DMS79 treated with DMSO at 0.1 percent for 48 hours (cell line): ENCODE data around the gene ARMC2.
"Not testable (repeated sequence)": the region's sequence is repeated elsewhere in the genome, so short reads cannot be mapped to it uniquely, and the experiment has no call there.

Experiments
- DNase-seq: peaks from one replicate; lab custom pipeline; 2025; lab: John Stamatoyannopoulos, UW

Gene ARMC2

DNA sequence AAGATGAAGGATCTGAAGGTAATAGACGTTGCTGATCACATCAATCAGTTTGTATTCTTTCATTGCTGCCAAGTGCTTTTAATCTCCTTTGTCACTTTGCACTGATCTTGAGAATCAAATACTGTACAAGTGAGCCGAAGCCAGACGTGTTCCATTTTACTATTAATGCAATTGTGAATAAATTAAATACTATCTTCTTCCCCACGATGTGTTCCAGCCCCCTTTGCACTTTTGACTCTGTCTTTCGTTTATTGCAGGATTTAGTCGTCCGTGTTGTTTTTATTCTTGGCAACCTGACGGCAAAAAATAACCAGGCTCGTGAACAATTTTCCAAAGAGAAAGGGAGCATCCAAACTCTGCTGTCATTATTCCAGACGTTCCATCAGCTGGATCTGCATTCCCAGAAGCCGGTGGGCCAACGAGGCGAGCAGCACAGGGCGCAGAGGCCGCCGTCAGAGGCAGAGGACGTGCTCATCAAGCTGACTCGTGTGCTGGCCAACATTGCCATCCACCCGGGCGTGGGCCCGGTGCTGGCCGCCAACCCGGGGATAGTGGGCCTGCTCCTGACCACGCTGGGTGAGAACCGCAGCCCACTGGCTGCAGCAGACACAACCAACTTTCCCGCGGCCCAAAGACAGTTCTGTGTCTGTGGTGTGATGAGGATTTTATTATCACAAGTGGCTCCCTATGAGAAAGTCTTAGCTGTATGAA, 104.7 kb downstream of the ARMC2 start:
- no peak for DNase-seq

DNA sequence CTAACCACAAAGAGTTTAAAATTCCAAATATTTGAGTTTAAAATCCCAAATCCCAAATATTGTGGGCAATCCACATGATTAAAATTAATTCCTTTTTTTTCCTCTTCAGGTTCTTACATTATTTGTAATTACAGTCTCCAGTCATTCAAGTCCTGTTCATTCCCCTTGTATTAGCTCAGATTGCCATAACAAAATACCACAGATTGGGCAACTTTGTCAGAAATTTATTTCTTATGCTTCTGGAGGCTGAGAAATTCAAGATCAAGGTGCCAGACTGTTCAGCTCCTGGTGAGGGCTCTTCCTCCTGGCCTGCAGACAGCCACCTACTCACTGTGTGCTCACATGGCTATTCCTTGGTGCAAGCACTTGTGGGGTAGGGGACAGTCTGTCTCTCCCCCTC, 105.5 kb downstream of the ARMC2 start:
- DNase-seq = no peak

DNA sequence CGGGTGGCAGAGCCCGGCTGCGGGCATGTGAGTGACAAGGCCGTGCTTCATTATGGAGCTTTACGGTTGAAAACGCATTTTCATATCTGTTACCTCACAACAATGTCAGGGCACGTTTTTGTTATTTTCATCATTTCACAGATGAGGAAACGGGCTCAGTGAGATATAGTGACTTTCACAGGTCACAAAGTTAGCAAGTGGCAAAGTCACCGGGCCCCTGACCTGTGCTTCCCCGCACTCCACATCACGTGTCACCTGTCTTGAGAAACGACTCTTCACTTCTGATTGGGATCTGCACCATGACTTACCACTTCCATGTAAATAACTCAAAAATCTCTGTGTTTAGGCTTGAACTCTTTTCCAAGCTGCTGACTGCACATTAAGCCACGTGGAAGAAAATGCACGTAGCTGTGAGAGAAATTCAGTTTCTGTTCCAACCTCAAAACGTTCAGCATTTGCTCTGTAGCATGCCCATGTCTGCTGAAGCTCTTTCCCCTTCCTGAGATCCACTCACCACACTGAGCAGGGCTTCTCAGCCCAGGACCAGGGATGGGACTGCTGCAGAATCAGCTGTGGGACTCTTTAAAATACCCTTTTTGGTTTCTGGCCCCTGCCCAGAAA, 107.2 kb downstream of the ARMC2 start:
- no peak for DNase-seq

DNA sequence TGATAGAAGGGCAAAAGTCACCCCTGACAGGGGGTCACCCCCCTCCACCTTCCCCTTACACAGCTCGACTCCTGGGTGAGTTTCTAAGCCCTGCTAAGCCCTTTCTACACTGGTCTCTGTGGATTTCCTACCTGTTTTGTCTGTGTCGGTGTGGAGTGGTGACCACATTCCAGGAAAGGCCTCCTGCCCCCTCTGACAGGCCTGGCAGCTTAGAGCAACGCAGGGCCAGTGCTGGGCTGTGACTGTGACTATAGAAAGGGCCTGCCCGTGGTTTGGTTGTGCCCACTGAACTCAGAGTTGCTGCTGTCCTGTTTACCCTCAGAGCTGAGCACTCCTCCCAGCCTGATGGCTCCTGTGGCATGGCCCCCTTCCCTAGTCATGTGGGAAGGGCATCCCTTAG, 109.0 kb downstream of the ARMC2 start:
- no peak for DNase-seq

DNA sequence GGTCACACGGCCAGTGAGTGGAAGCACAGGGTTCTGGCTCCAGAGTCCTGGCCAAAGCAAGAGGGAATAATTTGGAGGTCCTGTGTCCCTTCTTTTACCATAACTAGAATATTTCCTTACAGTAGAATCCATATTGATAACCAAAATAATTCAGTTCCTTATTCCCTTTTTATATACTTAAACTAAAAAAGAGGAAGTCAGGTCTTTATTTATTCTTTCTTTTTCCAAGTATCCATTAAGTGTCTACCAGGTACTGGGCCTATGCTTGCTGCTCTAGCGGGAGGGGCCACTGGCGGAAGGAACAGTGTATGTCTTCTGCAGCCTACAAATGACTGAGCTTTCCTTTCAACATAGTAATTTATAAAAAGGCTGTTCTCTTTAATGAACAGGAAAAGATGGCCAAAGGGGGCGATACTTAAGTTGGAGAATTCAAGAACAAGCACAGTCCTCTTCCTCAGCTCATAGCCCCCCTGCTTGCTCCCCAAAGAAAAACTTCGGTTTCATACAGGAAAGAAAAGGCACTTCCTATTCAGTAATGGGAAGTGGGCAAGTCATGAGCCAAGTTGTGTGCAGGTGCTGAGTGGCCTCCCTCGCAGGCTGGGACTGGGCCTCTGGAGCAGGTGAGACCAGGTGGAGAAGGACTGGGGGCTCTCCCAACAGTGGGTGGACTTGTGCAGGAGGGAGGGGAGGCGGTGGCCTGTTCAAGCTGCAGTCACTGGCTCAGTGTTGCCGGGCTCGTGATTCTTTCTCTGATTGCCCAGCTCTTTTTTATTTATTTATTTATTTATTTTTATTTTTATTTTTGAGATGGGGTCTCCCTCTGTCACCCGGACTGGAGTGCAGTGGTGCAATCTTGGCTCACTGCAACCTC, 110.9 kb downstream of the ARMC2 start:
- DNase-seq = no peak

DNA sequence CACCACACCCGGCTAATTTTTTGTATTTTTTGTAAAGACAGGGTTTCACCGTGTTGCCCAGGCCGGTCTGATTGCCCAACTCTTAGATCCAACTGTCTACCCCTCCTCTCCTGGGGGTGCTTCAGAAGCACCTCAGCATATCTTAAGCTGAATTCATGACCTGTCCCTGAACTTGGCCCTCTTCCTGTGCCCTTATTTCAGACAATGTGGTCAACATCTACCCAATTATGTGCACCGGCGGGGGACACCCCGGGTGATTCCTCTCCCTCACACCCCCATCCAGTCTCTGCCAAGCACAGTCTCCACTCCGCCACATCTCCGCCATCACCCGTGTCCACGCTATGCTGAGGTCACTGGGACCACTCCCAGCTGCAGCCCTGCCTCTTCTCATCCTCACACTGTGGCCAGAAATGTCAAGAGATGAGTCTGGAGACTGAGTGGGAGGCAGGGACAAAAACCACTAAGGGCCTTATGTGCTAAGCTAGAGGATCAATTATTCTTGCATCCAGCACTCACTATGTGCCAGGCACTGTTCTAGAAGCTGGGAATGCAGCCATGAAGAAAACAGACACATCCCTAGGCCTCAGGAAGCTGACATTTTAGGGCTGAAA, 111.9 kb downstream of the ARMC2 start:
- DNase-seq = no peak

DNA sequence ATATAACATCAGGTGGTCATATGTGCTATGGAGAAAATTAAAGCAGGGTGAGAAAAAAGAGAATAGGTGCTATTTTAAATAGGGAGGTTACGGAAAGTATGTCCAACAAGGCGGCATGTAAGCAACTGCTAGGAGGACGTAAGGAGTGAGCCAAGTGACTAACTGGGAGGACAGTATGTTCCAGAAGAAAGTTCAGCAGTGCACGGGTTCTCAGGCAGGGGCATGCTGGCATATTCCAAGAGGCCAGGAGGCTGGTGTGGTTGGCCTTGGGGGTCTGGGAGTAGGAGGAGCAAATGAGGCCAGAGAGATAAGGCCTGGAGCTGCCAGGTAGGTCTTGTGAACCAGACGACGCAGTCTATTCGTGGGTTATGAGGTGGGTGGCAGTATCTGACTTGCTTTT, 112.4 kb downstream of the ARMC2 start:
- DNase-seq = no peak

DNA sequence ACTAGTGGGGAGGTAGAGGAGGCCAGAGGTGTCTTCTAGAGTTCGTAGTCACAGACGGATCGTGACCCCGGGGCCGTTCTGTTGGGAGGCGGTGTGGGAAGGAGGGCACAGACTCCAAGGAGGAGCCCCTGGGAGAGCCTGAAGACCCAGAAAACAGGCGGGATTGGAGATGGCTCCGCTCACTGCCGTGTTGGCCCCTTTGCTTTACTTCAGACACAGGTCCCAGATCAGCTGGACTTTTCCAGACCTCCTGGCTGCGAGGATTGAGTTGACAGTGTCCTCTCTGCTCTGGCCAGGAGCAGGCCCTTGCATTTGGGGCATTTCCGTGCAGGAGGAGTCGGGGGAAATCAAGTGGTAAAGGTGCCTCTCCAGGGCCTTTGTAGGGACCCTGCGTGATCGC, 112.9 kb downstream of the ARMC2 start:
- no peak for DNase-seq

DNA sequence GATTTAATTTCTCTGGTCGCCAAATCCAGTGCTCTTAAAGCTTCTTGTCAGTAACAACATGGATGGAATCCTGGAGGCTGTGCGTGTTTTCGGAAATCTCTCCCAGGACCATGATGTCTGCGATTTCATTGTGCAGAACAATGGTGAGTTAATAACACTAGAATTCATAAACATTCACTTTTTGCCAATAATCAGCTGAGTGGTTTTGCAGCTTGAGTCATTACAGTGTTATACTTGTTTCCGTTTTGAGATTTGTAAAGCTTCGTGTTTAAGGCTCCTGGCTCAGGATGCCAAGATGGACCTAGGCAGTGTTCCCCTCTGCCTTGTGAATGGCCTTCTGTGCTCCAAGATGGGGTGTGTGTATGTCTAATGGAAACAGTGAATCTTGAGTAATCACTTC, 113.8 kb downstream of the ARMC2 start:
- no peak for DNase-seq

DNA sequence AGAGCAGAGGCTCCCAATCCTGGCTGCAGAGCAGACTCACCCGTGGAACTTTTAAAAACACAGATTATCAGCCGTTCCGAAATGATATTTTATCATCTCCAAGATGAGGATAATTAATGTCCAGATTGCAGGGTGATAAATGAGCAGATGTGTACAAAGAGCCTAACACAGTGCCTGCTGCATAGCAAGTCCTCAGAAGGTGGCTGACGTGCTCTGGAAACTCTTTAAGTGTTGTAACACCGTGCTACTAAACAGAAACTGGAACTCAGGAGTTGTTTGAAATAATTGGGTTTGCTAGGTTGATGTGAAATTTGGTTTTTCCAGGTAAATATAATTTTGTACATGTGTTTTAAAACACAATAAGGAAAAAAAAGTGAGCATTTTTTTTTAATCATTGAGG, 118.0 kb downstream of the ARMC2 start:
- DNase-seq = no peak

DNA sequence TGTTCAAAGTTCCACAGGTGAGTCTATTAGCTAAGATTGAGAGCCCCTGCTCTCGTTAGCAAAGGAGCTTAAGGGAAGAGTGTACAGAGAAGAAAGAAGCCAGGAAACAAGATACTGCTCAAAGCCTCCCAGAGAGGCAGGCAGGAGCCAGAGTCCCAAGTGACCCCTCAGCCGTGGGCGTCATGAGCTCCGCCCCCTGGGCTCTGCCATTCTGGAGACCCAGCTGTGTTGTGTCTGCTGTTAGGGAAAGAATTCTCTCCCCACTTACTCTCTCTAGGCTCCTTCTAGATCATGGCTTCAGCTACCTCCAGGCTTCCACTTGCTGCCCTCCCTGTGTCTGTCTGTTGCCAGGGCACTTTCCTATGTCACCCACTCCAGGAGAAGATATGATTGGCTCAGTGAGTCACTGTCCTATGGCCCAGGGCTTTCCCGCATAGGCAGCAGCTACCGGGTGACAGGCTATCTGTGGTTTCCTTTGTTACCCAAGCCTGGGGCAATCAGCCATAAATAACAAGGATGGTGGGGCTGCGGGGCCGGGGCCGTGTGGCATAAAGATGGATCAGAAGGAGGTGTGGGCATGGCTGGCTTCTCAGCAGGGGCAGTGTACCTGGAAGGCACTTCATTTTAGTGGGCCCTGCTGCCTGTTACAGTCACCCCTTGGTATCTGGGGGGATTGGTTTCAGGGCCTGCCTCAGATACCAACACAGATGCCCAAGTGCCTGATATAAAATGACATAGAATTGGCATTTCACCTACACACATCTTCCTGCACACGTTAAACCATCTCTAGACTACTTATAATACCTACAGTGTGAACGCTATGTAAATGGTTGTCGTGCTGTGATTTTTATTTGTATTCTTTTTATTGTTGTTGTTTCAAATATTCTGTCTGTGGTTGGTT, 118.9 kb downstream of the ARMC2 start:
- DNase-seq = no peak

DNA sequence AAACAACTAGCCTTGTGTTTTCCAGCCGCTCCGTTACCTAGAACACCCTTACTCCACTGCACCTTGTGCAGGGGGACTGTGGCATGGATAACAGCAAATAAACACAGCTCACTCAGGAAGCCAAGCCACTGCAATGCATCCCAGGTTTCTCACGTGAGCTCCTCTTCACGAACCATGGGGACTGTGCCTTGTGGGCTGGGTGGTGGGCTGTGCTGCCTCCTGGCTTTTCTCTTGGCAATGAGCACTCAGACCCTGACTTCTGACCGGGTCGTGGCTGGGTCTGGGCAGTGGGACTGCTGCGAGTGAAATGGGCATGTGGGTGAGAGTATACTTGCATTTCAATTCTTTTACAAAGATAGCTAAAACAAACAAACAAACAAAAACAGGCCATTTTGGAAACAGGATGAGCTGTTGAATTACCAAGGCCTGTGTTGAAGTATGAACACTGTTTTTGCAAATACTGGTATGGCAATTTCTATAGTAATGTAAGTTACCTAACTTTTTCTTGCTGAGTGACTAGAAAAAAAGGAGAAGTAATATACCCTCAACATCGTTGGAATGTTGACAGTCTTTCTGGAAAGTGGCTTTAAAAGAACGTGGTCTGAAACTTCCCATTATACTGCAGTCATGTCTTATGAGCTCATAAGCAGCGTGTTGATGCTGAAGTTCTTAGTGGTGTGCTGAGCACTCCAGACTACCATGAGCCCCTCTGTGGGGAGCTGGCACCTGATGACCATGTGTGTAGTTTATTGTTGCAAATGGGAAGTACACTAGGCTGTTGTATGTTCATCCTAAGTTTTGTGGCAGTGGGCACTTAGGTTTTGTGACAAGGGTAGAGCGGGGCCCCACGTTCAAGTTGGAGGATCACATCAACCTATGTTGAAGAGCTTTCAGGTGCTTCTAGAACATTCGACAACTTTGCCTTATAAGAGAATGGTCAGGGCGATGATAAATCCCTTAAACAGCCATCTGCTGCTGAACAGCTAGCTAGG, 120.4 kb downstream of the ARMC2 start:
- DNase-seq = no peak

DNA sequence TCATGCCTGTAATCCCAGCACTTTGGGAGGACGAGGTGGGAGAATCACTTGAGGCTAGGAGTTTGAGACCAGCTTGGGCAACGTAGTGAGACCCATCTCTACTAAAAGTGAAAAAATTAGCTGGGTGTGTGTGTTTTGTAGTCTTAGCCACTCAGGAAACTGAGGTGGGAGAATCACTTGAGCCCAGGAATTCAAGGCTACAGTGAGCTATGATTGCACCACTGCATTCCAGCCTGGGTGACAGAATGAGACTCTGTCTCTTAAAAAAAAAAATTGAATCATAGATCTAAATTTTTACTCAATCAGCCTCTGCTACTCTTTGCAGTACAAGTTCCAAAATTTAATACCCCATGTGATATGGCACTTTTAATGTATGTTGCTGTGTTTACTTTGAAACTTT, 121.6 kb downstream of the ARMC2 start:
- no peak for DNase-seq

DNA sequence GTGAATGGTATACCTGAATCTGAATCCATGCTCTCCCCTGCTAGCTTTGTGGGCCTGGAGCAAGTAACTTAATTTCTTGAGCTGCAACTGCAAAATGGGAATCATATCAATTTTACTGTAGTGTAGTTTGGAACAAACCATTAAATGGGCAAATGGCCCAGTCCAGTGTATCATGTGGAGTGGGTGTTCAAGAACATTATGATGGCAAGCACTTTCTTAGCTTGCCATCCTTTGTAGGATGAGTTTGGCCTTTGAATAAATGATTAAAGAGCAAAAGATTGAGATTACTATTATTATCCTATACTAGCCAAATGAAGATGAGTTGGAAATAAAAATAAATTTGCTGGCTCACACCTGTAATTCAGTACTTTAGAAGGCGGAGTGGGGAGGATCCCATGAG, 126.0 kb downstream of the ARMC2 start:
- DNase-seq = no peak

DNA sequence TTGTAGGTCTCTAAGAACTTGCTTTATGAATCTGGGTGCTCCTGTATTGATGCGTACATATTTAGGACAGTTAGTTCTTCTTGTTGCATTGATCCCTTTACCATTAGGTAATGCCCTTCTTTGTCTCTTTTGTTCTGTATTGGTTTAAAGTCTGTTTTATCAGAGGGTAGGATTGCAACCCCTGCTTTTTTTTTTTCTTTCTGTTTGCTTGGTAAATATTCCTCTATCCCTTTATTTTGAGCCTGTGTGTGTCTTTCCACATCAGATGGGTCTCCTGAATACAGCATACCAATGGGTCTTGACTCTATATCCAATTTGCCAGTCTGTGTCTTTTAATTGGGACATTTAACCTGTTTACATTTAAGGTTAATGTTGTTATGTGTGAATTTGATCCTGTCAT, 130.4 kb downstream of the ARMC2 start:
- DNase-seq = not testable (repeated sequence)

DNA sequence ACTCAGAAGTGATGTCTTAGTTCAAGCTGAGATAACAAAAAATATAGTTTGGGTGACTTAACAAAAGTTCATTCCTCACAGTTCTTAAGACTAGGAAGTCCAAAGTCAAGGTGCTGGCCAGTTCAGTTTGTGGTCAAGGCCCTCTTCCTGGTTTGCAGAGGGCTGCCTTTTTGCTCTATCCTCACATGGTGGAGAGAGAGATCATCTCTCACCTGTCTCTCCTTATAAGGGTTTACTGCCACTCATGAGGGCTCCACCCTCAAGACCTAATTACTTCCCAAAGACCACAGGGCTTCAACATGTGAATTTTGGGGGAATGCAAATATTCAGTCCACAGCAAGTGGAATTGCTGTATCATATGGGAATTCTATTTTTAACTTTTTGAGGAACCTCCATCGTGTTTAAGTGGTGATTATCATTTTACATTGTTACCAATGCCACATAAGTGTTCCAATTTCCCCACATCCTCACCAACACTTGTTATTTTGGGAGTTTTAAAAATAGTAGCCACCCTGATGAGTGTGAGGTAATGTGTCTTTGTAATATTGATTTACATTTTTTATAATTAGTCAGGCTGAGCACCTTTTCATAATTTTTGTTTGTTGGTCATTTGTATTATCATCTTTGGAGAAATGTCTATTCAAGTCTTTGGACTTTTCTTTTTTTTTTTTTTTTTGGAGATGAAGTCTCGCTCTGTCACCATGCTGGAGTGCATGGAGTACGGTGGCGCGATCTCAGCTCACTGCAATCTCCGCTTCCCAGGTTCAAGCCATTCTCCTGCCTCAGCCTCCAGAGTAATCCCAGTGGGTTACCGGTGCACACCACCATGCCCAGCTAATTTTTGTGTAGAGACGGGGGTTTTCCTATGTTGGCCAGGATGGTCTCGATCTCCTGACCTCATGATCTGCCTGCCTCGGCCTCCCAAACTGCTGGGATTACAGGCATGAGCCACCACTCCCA, 134.2 kb downstream of the ARMC2 start:
- DNase-seq = no peak

DNA sequence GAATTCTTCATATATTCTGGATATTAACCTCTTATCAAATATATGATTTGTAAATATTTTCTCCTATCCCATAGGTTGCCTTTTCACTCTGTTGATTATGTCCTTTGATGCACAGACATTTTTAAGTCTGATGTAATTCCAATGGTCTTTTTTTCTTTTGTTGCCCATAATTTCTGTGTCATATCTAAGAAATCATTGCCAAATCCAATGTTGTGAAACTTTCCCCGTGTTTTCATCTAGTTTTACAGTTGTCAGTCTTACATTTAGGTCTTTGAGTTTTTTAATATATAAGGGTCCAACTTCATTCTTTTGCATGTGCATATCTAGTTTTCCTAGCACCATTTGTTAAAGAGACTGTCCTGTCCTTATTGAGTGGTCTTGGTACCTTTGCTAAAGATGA, 134.9 kb downstream of the ARMC2 start:
- DNase-seq = no peak

DNA sequence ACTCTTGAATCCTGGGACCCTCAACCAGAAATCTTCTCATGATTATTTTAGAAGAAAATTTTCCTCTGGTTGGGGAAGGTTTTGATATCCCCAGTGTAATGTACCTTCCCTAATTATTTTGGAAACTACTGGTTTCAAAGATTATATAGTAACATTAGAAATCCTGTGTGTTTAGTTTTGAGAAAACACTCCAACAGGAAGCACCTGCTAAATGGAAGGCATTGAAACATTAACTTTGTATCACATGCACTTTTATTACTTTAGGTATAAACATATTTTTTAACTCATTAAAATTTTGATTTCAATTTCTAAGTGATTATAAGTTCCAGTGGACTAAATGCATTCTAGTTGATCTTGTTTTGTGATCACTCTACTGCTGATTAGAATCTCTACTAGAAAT, 137.1 kb downstream of the ARMC2 start:
- no peak for DNase-seq

DNA sequence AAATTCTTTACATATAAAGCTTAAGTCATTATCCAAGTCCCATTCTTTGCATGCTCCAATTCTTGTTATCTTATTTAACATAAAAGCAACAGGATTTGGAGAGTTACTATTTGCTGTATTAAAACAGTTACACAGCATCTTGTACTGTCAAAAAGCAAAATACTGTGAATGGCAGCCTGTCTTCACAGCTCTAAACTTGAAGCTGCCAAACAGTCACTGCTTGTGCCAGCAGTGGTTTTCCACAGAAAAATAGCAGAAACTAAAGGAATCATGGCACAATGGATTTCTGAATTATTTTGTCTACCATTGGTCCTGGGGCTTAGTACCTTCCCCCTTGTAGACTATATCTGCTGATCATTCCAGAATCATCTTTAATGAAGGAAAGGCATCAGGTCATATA, 138.9 kb downstream of the ARMC2 start:
- DNase-seq = no peak
